SK-N-MC (cell line): ENCODE measurements around the gene COMMD1.
"Not testable (repeated sequence)": the region's sequence is repeated elsewhere in the genome, so short reads cannot be mapped to it uniquely, and the experiment has no call there.

Source experiments
- EZH2 ChIP-seq: fragments of 200-600 bp; sonication (generic); IDR thresholded peaks from one replicate; pipeline ENCODE4 v1.6.1; 2017; ENCODE audit warnings: antibody characterized with exemption
- FOXP2 ChIP-seq: optimal IDR thresholded peaks from 2 replicates; pipeline ENCODE3; 2011; ENCODE audit warnings: mild to moderate bottlenecking, moderate library complexity; ENCODE audit not compliant: insufficient read depth; ENCODE audit errors: extremely low read length, control extremely low read depth
- POLR2AphosphoS5 ChIP-seq: IDR thresholded peaks from 2 replicates; pipeline ENCODE4 v1.6.1; 2012; ENCODE audit warnings: mild to moderate bottlenecking, low read depth, low read length, borderline replicate concordance

DNA sequence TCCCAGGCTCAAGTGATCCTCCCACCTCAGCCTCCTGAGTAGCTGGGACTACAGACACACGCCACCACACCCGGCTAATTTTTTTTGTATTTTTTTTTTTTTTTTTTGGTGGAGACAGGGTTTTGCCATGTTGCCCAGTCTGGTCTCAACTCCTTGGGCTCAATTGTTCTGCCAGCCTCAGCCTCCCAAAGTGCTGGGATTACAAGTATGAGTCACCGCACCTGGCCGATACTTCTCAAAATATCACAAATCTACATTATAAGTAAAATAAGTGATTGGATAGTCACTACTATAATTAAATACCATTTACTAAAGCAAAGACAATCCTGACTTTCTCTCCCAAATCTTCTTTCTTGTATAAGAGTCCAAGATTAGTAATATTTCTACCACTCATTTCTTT, 26.1 kb upstream of the COMMD1 start:
- not testable (repeated sequence) for TF ChIP-seq POLR2AphosphoS5, EZH2, FOXP2
